Muscle of back (tissue), 11 donors: ENCODE results near the gene RIN1. TPM values are rescaled to one million over a fixed set of nuclear protein-coding genes. Genes with fewer than 3 reads are reported as not detected.

Source experiments
- DNase-seq, 3 donors: peaks; one replicate each; pipeline versions ENCODE4 v3.0.0 to v3.0.0-alpha.2; 2013
- polyA plus RNA-seq, 10 donors: library from polyadenylated mRNA; unstranded; fragments of 120-200 nt; gene quantifications; one replicate each; pipeline ENCODE4 v1.2.1, GENCODE V29; 2013; ENCODE audit not compliant: insufficient read length in 10 of 10

RIN1 gene
- polyA plus RNA-seq, 10 donors: 3.9 to 8.1 (median 6.0) TPM

DNA sequence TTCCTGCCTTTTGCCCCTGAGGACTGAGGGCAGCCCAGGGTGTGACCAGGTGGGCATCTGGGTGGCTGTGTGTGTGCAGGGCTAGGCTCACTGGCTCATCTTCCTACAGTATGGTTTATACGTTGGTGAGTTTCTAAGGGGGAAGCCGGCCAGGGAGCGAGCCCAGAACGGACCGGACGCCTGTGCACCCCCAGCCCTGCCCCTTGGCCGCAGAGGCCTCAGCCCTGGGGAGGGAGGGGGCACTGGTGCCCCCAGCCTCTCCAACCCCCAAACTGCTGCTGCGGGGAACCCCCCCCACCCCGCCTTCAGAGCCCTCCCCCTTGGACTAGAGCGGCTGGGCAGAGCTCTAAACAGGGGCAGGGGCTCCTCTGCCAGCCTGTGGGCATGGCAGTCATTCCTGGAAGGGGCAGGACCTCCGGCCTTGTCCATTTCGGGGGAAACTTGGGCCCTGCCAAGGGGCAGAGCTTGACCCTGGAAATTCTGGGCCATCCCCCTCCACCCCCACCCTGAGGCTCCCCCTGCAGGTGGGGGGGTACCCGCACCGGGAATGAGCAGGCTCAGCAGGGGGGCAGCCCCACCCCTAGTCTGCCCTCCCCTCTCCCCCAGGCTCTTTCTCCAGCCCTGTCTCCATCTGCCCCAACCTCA, 52.7 kb downstream of the RIN1 start:
- peak in 1 of 3 donors; percentile 22 for DNase-seq

DNA sequence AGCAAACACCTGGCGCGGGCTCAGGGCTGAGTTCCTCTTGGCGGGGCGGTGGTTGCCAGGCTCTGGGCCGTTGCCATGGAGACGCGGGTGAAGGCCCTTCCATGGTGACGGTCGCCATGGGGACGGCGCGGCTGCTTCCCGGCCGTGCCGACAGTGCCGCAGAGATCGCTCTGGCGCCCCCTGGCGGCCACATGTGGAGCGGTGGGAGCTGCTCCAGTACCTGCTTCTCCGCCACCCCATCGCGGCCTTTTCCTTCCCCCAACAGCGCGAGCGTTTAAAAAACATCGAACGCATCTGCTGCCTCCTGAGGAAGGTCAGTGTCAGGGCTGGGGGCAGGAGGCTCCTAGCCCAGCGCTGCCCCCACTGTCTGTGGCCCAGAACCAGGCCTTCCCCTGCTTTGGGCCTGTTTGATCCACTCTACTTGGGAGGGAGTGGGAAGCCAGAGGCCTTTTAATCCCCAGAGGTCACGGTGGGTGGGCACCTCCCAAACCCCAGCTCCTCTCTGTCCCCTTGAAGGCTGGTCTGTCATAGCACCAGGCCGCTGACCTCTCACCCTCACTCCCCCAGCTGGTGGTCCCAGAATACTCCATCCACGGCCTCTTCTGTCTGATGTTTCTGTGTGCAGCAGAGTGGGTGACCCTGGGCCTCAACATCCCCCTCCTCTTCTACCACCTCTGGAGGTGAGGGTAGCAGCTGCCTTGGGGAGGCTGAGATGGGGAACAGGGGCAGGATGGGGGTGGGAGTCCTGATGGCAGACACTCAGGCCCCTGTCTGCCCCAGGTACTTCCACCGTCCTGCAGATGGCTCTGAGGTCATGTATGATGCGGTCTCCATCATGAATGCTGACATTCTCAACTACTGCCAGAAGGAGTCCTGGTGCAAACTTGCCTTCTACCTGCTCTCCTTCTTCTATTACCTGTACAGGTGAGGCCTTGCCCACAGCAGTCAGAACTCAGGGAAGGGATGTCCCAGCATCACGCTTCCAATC, 53.5 kb downstream of the RIN1 start:
- peak; percentile 91 to 97 (median 97) for DNase-seq

Other genes with a start within 250 kb of the RIN1 start
- gene KLC2, start 78.7 kb downstream of the RIN1 start, polyA plus RNA-seq: 10 to 100 TPM; 14.6 to 17.3 (median 16.0) TPM
- gene RAB1B, start 67.8 kb downstream of the RIN1 start, polyA plus RNA-seq: 100 to 1,000 TPM in 1 of 10 donors, 10 to 100 TPM in 9; 74.8 to 101 (median 86.7) TPM
- gene CNIH2, start 58.3 kb downstream of the RIN1 start, polyA plus RNA-seq: 1 to 10 TPM; 2.2 to 5.3 (median 3.9) TPM
- gene YIF1A, start 47.3 kb downstream of the RIN1 start, polyA plus RNA-seq: 10 to 100 TPM; 33.5 to 59.4 (median 44.9) TPM
- under 1 TPM in 1 of 10 donors, not detected in 9; 0.08 TPM for gene TMEM151A, start 44.5 kb downstream of the RIN1 start, polyA plus RNA-seq
- gene CD248, start 19.4 kb downstream of the RIN1 start, polyA plus RNA-seq: 100 to 1,000 TPM in 4 of 10 donors, 10 to 100 TPM in 6; 68.8 to 142 (median 96.3) TPM
- 10 to 100 TPM; 17.6 to 23.3 (median 19.3) TPM for gene BRMS1, start 8.7 kb upstream of the RIN1 start, polyA plus RNA-seq
- gene B4GAT1, start 11.2 kb upstream of the RIN1 start, polyA plus RNA-seq: 10 to 100 TPM; 16.9 to 25.0 (median 21.3) TPM
- gene SLC29A2, start 35.3 kb upstream of the RIN1 start, polyA plus RNA-seq: 10 to 100 TPM; 14.5 to 30.4 (median 24.5) TPM
- gene NPAS4, start 84.6 kb upstream of the RIN1 start, polyA plus RNA-seq: under 1 TPM; 0.05 to 0.58 (median 0.14) TPM
- gene MRPL11, start 102.4 kb upstream of the RIN1 start, polyA plus RNA-seq: 10 to 100 TPM; 43.8 to 58.6 (median 50.7) TPM
- gene PELI3, start 130.5 kb upstream of the RIN1 start, polyA plus RNA-seq: 1 to 10 TPM; 4.2 to 6.3 (median 5.8) TPM
- gene DPP3, start 144.0 kb upstream of the RIN1 start, polyA plus RNA-seq: 10 to 100 TPM; 18.5 to 24.1 (median 20.9) TPM
- 10 to 100 TPM; 11.6 to 31.7 (median 18.2) TPM for gene BBS1, start 174.2 kb upstream of the RIN1 start, polyA plus RNA-seq
- gene ZDHHC24, start 209.6 kb upstream of the RIN1 start, polyA plus RNA-seq: 1 to 10 TPM; 2.8 to 4.6 (median 3.6) TPM
- gene ACTN3, start 210.5 kb upstream of the RIN1 start, polyA plus RNA-seq: 100 to 1,000 TPM in 3 of 10 donors, 10 to 100 TPM in 6, 1 to 10 TPM in 1; 6.4 to 159 (median 82.9) TPM
- 10 to 100 TPM; 21.3 to 39.9 (median 27.2) TPM for gene CTSF, start 232.2 kb upstream of the RIN1 start, polyA plus RNA-seq